ENCODE results near the gene ROBO3.
A peak's percentile ranks its signal among the peaks of the same experiment; 100 is the strongest.

ROBO3 gene

DNA sequence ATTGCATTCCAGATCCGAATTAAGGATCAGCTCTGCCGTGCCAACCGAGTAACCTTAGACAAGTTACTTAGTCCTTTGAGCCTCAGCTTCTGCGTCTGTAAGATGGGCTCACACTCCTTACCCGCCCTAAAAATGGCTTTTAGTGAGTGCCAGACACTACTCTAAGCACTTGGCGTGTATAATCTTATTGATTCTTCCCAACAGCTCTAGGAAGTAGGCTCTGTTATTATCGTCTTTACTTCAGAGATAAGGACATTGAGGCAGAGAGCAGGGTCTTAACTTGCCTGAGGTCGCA is 21.7 kb upstream of the ROBO3 start:
- TF ChIP-seq, protein P1, sequence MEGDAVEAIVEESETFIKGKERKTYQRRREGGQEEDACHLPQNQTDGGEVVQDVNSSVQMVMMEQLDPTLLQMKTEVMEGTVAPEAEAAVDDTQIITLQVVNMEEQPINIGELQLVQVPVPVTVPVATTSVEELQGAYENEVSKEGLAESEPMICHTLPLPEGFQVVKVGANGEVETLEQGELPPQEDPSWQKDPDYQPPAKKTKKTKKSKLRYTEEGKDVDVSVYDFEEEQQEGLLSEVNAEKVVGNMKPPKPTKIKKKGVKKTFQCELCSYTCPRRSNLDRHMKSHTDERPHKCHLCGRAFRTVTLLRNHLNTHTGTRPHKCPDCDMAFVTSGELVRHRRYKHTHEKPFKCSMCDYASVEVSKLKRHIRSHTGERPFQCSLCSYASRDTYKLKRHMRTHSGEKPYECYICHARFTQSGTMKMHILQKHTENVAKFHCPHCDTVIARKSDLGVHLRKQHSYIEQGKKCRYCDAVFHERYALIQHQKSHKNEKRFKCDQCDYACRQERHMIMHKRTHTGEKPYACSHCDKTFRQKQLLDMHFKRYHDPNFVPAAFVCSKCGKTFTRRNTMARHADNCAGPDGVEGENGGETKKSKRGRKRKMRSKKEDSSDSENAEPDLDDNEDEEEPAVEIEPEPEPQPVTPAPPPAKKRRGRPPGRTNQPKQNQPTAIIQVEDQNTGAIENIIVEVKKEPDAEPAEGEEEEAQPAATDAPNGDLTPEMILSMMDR (IDR thresholded peaks at IDR 0.05), result no peak
- H3K4me3 ChIP-seq, result no peak overlapping the region
- no peak for DNase-seq (ENCODE audit: low spot score)
- H3K27ac ChIP-seq, result no peak overlapping the region

DNA sequence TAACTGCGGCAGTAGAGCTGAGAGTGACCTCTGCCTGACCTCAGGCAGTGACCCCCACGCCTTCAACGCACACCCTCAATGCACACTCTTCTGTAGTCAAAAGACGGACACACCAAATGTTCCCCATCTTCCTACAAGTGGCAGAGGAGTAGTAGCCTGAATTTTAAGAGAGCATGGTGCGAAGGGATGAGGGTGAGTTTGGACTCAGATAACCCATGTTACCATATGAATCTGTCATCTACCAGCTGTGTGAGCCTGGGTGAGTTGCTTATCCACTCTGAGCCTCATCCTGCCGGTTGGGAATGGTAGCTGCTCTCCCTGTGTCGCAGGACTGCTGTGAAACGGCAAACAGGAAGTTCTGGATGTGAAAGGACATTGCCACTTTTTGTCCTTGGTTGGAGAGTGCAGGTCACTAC is 20.6 kb upstream of the ROBO3 start:
- peak; percentile 57 for DNase-seq (ENCODE audit: low spot score)
- H3K4me3 ChIP-seq, result no peak overlapping the region
- TF ChIP-seq, protein P1 (IDR thresholded peaks at IDR 0.05), result no peak
- H3K27ac ChIP-seq, result no peak overlapping the region

DNA sequence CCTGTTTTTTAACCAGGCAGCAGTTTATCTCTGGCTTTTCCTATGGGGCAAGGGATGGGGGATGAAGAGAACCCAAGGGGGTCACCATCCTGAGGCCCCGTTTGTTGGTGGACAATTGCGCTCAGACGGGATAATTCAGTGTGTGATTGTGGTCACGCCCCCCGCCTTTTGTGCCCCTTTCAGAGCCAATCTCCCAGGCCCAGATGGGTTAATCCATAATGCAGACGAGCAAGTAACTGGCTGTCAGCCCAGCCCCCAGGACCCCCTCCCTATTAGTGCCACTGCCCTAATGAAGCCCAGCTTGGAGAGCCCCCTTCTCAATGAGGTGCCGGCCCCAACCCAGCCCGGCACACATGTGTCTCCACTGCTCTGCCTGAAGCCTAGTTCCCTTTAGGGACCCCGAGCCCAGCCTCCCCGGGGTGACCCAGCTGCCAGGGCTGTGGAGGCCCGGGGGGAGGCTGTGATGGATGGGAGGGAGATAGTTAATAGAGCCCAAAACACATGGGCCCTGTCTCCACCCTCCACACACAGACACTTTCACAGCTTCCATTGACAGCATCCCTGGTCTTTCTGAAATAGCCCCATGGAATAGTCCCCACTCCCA is 19.1 kb upstream of the ROBO3 start:
- Histone ChIP-seq H3K4me3 (no peak overlapping the region), H3K27ac (no peak overlapping the region)
- peak; percentile 38 for DNase-seq (ENCODE audit: low spot score)
- TF ChIP-seq, protein P1 (IDR thresholded peaks at IDR 0.05), result no peak

DNA sequence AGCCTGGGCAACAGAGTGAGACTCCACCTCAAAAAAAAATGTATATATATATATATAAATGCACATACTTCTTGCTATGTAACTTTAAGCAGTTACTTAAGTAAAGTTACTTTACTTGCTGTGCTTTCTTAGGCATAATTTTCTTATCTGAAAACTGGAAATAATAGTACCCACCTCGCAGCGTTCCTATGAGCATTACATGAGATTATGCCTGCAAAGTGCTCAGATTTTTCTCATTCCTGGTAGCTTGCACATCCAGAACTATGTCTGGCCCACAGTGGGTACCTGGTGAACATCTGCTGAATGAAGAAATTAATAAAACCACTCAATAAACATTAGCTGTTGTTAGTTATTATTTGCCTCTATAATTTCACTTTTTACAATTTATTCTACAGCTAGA is 6.1 kb upstream of the ROBO3 start:
- TF ChIP-seq, protein P1 (IDR thresholded peaks at IDR 0.05), result no peak

DNA sequence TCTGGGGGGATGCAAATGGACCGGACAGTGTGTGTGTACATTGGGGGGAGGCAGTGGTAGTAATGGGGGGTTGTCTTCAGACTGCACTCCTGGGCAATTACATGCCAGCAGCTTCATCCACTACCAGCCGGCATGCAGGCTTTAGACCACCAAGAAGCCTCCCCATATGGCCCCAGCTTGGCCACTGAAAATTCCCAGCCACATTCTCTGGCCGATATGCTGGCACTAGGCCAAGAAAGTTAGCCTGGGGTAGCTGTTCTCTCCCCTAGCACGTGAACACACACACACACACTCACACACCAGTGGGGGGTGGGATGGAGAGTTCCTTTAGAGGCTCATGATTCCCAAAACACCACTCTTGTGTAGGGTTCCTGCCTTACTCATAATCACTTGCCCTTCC is 3.6 kb upstream of the ROBO3 start:
- DNase-seq (ENCODE audit: low spot score), result peak; percentile 33

More for the DNA sequence above, 6.1 kb upstream of the ROBO3 start:
- H3K4me3 ChIP-seq, result no peak overlapping the region
- peak; percentile 16 for DNase-seq (ENCODE audit: low spot score)
- H3K27ac ChIP-seq, result no peak overlapping the region

DNA sequence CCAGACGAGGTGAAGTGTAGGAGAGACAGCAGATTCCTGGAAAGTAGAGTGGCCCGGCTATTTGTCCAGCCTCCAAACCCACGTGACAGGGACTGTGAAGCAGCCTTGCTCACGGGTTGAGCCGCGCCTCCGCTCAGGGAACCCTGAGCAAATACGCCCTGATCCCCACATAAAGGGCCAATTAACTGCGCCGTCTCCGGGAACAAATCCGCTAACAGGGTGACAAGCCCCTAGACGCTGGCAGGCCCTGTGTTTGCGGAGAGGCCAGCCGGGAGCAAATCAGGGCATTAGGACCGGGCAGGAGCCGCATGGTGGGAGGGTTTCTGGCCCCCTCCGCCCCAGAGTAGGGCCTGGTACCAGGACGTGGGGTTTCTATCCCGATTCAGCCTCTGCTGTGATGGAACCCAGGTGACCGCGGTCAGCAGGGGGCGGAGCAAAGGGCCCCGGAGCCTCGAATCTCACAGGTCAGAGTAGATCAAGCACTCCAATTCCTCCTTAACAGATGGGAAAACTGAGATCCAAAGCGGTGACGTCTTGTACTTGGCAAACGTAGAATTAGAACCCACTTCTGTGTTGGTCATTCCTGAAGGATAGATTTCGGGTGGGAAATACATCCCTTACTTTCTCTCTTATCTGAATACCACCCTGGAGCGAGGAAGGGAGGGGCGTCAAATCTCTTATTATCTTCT is 2.0 kb upstream of the ROBO3 start:
- TF ChIP-seq, protein P1 (IDR thresholded peaks at IDR 0.05), result no peak

More for the DNA sequence above, 3.6 kb upstream of the ROBO3 start:
- H3K27ac ChIP-seq, result no peak overlapping the region
- H3K4me3 ChIP-seq, result no peak overlapping the region
- TF ChIP-seq, protein P1 (IDR thresholded peaks at IDR 0.05), result no peak

DNA sequence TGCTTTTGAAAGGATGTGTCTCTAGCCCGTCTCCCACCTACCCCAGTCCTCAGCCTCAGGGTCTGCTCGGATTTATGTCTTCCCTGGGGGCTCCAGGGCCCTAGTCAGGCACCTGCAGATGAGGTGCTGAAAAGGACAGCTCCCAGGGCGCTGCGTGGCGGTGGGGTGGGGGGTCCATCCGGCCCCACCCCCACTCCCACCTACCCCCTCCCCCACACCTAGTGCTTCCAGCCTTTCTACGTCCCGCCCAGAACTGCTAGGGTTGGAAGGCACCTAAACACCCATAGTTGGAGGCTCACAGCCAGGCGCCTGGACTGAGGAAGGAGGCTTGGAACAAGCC is 1.4 kb upstream of the ROBO3 start:
- H3K4me3 ChIP-seq, result no peak overlapping the region
- H3K27ac ChIP-seq, result no peak overlapping the region
- DNase-seq (ENCODE audit: low spot score), result peak; percentile 52
- TF ChIP-seq, protein P1 (IDR thresholded peaks at IDR 0.05), result no peak

More for the DNA sequence above, 2.0 kb upstream of the ROBO3 start:
- H3K4me3 ChIP-seq, result peak overlapping the region; percentile 54
- peak; percentile 71 for DNase-seq (ENCODE audit: low spot score)
- no peak overlapping the region for H3K27ac ChIP-seq
